CD4-positive, alpha-beta T cell treated with Interleukin-17A for 1 hour (primary cell): ENCODE data around the gene SRSF4.
"Not testable (repeated sequence)": the region's sequence is repeated elsewhere in the genome, so short reads cannot be mapped to it uniquely, and the experiment has no call there.

ENCODE experiments used
- DNase-seq: peaks from one replicate; pipeline ENCODE4 v3.0.0-alpha.2; 2020

The SRSF4 gene

GRCh38 chr1:29123887-29124365 is 57.8 kb downstream of the SRSF4 start, which contains the start of gene TMEM200B:
Gene TMEM200B (minus strand): TSS chr1:29123903. CDS start chr1:29121828, 2,075 bp downstream.
- no peak for DNase-seq

DNA sequence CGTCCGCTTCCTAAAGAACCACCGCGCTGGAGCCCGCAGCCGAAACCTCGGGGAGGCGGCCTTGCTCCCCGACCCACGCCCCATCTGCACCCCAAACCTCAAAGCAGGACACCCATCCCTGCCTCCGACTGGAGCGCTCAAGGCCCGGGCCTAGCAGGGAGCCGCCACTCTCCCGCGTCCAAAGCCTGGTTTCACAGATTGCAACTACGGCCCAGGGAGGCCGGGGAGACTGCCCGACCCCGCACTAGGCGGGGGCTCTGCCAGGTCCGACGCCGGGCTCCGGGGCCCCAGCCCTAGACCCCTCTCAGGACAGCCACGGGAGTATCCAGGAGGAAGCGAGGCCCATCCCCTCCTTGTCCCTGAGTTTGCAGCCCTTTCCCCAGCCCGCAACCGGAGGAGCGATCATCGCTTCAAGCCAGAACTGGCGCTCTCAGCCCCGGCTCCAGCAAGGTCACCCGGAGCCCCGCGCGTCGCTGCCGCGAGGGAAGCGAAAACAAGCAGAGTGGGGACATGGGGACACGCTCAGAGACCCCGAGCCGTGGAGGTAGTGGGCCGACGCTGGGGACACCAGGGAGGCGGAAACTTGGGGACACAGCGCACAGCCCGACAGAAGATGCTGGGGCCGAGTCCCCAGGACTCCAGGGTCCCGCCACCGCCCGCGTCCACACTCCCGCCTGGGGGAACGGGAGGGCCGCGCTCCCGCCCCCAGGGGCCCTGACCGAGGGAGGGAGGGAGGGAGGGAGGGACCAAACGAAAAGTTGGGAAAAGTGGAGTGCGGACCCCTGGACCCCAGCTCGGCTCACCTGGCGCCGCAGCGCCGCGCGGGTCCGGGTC is 58.4 kb downstream of the SRSF4 start:
- peak; percentile 17 for DNase-seq

DNA sequence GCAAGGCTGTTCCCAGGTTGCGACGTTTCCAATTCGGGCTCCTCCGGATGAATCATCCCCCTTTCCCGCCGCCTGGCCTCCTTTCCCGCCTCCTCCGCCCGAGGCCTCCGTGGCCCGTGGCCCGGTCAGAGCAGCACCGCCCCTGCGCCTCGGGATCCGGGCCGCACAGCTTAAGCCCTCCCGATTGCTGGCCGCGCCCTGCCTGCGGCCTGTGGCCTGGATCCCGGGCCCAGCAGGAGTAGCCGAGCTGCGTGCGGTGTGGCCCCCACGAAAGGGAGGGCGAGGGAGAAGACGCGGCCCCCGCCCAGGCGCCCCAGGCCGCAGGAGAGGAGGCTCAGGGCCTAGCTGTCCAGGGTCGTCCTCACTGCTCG is 59.0 kb downstream of the SRSF4 start:
- DNase-seq = no peak

GRCh38 chr1:29121936-29122681 is 59.6 kb downstream of the SRSF4 start:
- DNase-seq = peak; percentile 7

- peak; percentile 6 for DNase-seq
These were observed 60.2 kb downstream of the SRSF4 start for GRCh38 chr1:29121516-29121935.

- DNase-seq = peak; percentile 66
These were observed 60.7 kb downstream of the SRSF4 start for GRCh38 chr1:29120947-29121485.

DNA sequence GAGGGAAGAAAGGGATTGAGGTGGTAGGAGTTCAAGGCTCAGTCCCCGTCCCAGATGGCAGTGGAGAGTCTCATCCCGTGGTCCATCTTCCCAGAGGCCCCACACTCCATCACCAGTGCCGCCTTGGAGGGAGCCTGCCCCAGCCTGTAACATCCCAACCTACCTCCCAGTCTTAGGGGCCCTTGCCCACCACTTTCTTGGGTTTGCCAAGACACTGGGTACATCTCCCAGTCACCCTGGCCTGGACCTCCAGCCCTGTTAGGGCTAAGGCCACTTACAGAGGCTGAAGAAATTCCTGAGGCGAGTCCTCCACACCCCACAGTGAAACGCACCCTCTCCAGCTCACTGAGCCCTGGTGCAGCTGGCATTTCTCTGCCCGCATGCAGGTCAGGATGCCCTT is 61.3 kb downstream of the SRSF4 start:
- DNase-seq = no peak

DNA sequence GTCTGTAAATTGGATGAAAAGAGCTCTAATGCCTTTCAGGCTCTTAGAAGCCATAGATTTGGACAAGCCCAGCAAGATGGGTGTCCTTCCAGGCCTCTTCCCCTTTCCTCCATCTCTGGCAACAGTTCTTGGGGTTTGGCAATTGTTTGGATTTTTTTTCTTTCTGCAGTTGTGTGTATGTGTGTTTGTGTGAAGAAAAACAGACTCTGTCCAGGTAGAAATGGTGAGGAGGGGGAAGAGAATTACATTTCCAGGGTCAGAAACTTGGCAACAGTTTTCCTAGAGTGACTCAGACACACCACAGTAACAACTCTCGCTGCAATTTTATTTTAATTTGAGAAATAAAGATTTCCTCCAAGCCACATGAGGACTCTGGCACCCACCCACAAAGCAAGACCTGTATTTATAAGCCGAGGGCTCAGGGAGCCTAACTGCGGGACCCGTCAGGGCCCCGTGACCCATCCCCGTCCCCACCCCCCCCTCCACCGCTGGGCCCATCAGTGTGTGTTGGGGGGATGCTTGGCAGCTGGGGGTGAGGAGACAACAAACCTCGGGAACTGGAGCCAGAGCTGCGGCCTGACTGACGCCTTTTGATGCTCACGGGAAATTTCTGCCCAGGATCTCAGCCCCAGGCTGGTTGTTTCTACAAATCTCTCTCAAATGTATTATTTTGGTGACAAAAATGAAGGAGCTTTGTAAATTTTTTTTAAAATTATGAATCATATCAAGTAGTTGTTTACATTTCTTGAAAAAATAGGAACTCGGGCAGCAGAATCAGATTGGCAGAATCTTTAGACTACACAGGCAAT is 62.4 kb downstream of the SRSF4 start:
- DNase-seq = no peak

DNA sequence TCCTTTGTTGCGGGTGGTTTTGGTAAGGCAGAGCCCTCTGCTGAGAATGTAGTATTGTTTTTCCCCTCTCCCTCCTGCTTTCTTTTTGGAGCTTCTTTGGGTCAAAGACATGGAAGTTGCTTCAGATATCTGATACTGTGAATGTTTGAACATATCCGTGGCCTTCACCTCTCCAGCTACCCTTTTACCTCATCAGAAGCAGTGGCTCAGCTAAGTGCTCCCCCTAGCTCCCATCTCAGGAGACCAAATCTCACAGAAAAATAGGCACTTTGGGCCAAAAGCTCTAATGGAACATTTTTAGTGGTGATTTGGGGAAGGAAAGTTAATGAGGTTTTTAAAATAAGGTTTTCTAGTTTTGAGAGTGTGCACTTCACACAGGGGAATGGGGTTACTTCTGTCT is 64.3 kb downstream of the SRSF4 start:
- no peak for DNase-seq

DNA sequence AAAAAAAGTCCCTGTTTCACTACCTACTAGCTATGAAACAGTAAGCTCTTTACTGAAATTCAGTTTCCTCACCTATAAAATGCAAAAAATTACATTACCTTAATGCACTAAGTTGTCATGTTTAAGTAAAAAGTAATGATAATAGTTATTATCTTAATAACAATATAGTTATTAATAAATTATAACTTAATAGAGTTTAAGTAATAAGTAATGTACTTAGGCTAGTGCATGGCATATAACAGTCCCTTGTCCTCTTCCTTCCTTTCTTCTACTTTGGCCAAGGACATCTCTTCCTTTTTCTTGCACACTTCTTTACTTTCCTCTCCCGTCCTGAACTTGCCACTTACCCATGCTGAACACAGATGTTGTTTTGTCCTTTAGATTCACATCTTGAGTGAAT is 67.0 kb downstream of the SRSF4 start:
- DNase-seq = no peak

DNA sequence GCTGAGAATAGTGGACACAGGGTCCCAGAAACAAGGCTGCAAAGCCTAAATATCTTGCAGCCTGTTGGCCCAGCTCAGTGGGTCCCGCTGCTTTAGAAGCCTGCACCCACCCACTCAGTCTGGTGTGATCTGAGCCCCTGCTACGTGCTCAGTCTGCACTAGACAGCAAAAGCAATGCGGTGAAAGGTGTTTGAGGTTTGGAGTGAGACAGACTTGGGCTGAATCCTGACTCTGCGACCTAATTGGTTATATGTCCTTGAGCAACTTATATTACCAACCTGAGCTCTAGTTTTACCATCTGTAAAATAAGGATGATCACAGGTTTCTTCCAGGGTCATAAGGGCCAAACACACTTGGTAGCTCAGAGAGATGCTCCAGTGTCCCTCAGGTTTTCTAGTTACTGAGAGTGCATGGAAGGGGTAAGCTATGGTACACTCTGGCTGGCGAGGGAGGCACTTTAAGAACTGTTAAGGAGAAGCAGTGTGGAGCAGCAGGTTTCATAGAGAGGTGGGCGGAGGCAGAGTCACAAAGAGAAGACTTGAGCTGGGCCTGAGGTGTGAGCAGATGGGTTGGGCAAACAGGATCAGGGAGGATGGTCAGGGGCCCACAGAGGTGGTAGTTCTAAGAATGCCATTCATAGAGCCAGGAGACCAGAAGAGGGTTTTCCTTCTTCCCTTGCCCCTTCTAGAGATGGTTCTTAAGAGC is 68.1 kb downstream of the SRSF4 start:
- DNase-seq = no peak

GRCh38 chr1:29112705-29113412 is 68.8 kb downstream of the SRSF4 start:
- no peak for DNase-seq

- not testable (repeated sequence) for DNase-seq
These were observed 73.7 kb downstream of the SRSF4 start for GRCh38 chr1:29108041-29108440.

- DNase-seq = no peak
These were observed 75.9 kb downstream of the SRSF4 start for GRCh38 chr1:29105822-29106221.

GRCh38 chr1:29100487-29100886 is 81.2 kb downstream of the SRSF4 start:
- no peak for DNase-seq

- DNase-seq = no peak
These were observed 82.4 kb downstream of the SRSF4 start for GRCh38 chr1:29099286-29099685.
